ENCODE data around the gene RABGGTB. TPM values are rescaled to one million over a fixed set of nuclear protein-coding genes. Genes with fewer than 3 reads are reported as not detected.
"Not testable (repeated sequence)": the region's sequence is repeated elsewhere in the genome, so short reads cannot be mapped to it uniquely, and the experiment has no call there.

RABGGTB gene
- total RNA-seq (2014; rRNA removed; shearing (Covaris generic)) = 111 and 115 TPM in 2 replicates

- peak; percentile 94 for DNase-seq (ENCODE audit: low read depth)
Observed at GRCh38 chr1:75785983-75786853, at the start of gene RABGGTB. Gene RABGGTB (plus strand): TSS chr1:75786256. CDS start chr1:75786272, 16 bp downstream.

- no peak for DNase-seq (ENCODE audit: low read depth)
Observed at GRCh38 chr1:75742047-75742625, 43.9 kb upstream of the RABGGTB start.

- DNase-seq (ENCODE audit: low read depth) = no peak
Observed at GRCh38 chr1:75745276-75745675, 40.8 kb upstream of the RABGGTB start.

- not testable (repeated sequence) for DNase-seq (ENCODE audit: low read depth)
Observed at GRCh38 chr1:75757210-75757609, 28.8 kb upstream of the RABGGTB start.

- DNase-seq (ENCODE audit: low read depth) = not testable (repeated sequence)
Observed at GRCh38 chr1:75758543-75758942, 27.5 kb upstream of the RABGGTB start.

- DNase-seq (ENCODE audit: low read depth) = no peak
Observed at GRCh38 chr1:75764057-75764655, 21.9 kb upstream of the RABGGTB start.

GRCh38 chr1:75765697-75766355 is 20.2 kb upstream of the RABGGTB start:
- DNase-seq (ENCODE audit: low read depth) = peak; percentile 58

- DNase-seq (ENCODE audit: low read depth) = no peak
Observed at GRCh38 chr1:75768016-75768415, 18.0 kb upstream of the RABGGTB start.

GRCh38 chr1:75770761-75771160 is 15.3 kb upstream of the RABGGTB start:
- DNase-seq (ENCODE audit: low read depth) = no peak

GRCh38 chr1:75771978-75772377 is 14.1 kb upstream of the RABGGTB start:
- DNase-seq (ENCODE audit: low read depth) = no peak

- not testable (repeated sequence) for DNase-seq (ENCODE audit: low read depth)
Observed at GRCh38 chr1:75777812-75778211, 8.2 kb upstream of the RABGGTB start.

GRCh38 chr1:75778694-75779093 is 7.4 kb upstream of the RABGGTB start:
- DNase-seq (ENCODE audit: low read depth) = not testable (repeated sequence)

- DNase-seq (ENCODE audit: low read depth) = not testable (repeated sequence)
Observed at GRCh38 chr1:75780183-75780582, 5.9 kb upstream of the RABGGTB start.

- DNase-seq (ENCODE audit: low read depth) = not testable (repeated sequence)
Observed at GRCh38 chr1:75783920-75784319, 2.1 kb upstream of the RABGGTB start.

- DNase-seq (ENCODE audit: low read depth) = no peak
Observed at GRCh38 chr1:75785320-75785982, 605 bp upstream of the RABGGTB start.

- DNase-seq (ENCODE audit: low read depth) = no peak
Observed at GRCh38 chr1:75786901-75787493, 941 bp downstream of the RABGGTB start.

GRCh38 chr1:75787524-75787923 is 1.5 kb downstream of the RABGGTB start:
- no peak for DNase-seq (ENCODE audit: low read depth)

- no peak for DNase-seq (ENCODE audit: low read depth)
Observed at GRCh38 chr1:75789988-75790387, 3.9 kb downstream of the RABGGTB start.

GRCh38 chr1:75791022-75791421 is 5.0 kb downstream of the RABGGTB start:
- peak; percentile 28 for DNase-seq (ENCODE audit: low read depth)

- no peak for DNase-seq (ENCODE audit: low read depth)
Observed at GRCh38 chr1:75792091-75792490, 6.0 kb downstream of the RABGGTB start.

- DNase-seq (ENCODE audit: low read depth) = no peak
Observed at GRCh38 chr1:75794382-75794781, 8.3 kb downstream of the RABGGTB start.

Data from RPMI7951 (cell line).